GM19324 (cell line): ENCODE data around the gene GDI2.
"Not testable (repeated sequence)": the region's sequence is repeated elsewhere in the genome, so short reads cannot be mapped to it uniquely, and the experiment has no call there.

ENCODE experiments used
- ATAC-seq: cut with Tn5 transposase; IDR thresholded peaks from one replicate; pipeline ENCODE4 v1.9.1; 2021; ENCODE audit warnings: mild to moderate bottlenecking, moderate library complexity; ENCODE audit not compliant: unreplicated experiment, low FRiP score

Gene GDI2

GRCh38 chr10:5829267-5829666 is 16.0 kb upstream of the GDI2 start:
- ATAC-seq = no peak

GRCh38 chr10:5828725-5829124 is 15.5 kb upstream of the GDI2 start:
- ATAC-seq = no peak

- ATAC-seq = no peak
Observed at GRCh38 chr10:5827841-5828240, 14.6 kb upstream of the GDI2 start.

GRCh38 chr10:5826511-5826910 is 13.3 kb upstream of the GDI2 start:
- not testable (repeated sequence) for ATAC-seq

GRCh38 chr10:5818894-5819293 is 5.7 kb upstream of the GDI2 start:
- ATAC-seq = no peak

GRCh38 chr10:5818048-5818331 is 4.8 kb upstream of the GDI2 start:
- ATAC-seq = no peak

GRCh38 chr10:5817322-5818047 is 4.3 kb upstream of the GDI2 start:
- ATAC-seq = no peak

- no peak for ATAC-seq
Observed at GRCh38 chr10:5816170-5816569, 2.9 kb upstream of the GDI2 start.

GRCh38 chr10:5814110-5815107 is 1.2 kb upstream of the GDI2 start:
- no peak for ATAC-seq

GRCh38 chr10:5813091-5813340 is 218 bp downstream of the GDI2 start:
- ATAC-seq = peak; percentile 43

GRCh38 chr10:5812283-5813090 is 747 bp downstream of the GDI2 start:
- peak; percentile 36 for ATAC-seq

- ATAC-seq = no peak
Observed at GRCh38 chr10:5811387-5811821, 1.8 kb downstream of the GDI2 start.

GRCh38 chr10:5810225-5810624 is 3.0 kb downstream of the GDI2 start:
- no peak for ATAC-seq

- ATAC-seq = no peak
Observed at GRCh38 chr10:5809527-5810154, 3.6 kb downstream of the GDI2 start.

GRCh38 chr10:5808783-5809392 is 4.3 kb downstream of the GDI2 start:
- ATAC-seq = not testable (repeated sequence)

GRCh38 chr10:5806745-5807144 is 6.5 kb downstream of the GDI2 start:
- ATAC-seq = no peak

- ATAC-seq = no peak
Observed at GRCh38 chr10:5805711-5806110, 7.5 kb downstream of the GDI2 start.

GRCh38 chr10:5805260-5805659 is 8.0 kb downstream of the GDI2 start:
- no peak for ATAC-seq

- ATAC-seq = no peak
Observed at GRCh38 chr10:5804386-5804785, 8.8 kb downstream of the GDI2 start.

GRCh38 chr10:5800782-5801181 is 12.5 kb downstream of the GDI2 start:
- ATAC-seq = no peak
